Uterus (tissue), 4 donors: ENCODE data around the gene KCNE2. TPM values are rescaled to one million over a fixed set of nuclear protein-coding genes. Genes with fewer than 3 reads are reported as not detected.

ENCODE experiments used
- DNase-seq, 2 donors: peaks; one replicate each; pipeline ENCODE4 v3.0.0-alpha.2; 2019 to 2020
- H3K27ac ChIP-seq, 2 donors: fragments of 200-600 bp; sonication (generic); 1 replicate in 1 of 2; 2 replicates in 1 of 2; pipeline ENCODE4 v1.5.1; 2016 to 2018
- H3K27me3 ChIP-seq, 2 donors: fragments of 200-600 bp; sonication (generic); one replicate each; pipeline ENCODE4 v1.5.1; 2018 to 2019; ENCODE audit warnings: control low read depth in 1 of 2
- H3K36me3 ChIP-seq, 2 donors: fragments of 200-600 bp; sonication (generic); one replicate each; pipeline ENCODE4 v1.5.1; 2019; ENCODE audit warnings: control low read depth in 1 of 2
- H3K4me1 ChIP-seq, 2 donors: fragments of 200-600 bp; sonication (generic); one replicate each; pipeline ENCODE4 v1.5.1; 2018 to 2019; ENCODE audit warnings: control low read depth in 1 of 2
- H3K4me3 ChIP-seq, 2 donors: fragments of 200-600 bp; sonication (generic); 1 replicate in 1 of 2; 2 replicates in 1 of 2; pipeline ENCODE4 v1.5.1; 2018 to 2019; ENCODE audit warnings: mild to moderate bottlenecking in 1 of 2
- H3K9me3 ChIP-seq, 2 donors: fragments of 200-600 bp; sonication (generic); one replicate each; pipeline ENCODE4 v1.5.1; 2019; ENCODE audit warnings: control low read depth in 1 of 2
- POLR2A ChIP-seq, 2 donors: fragments of 450-650 bp; IDR thresholded peaks; one replicate each; pipeline ENCODE4 v1.6.1; 2016; ENCODE audit warnings: antibody characterized with exemption in 2 of 2, mild to moderate bottlenecking in 1 of 2, moderate library complexity in 1 of 2
- intact Hi-C: fragments of 100-400 bp; cut with DNase I; formaldehyde crosslinking; loops from one replicate; pipeline ENCODE4 v1.15.1; 2023; ENCODE audit warnings: low total_unique reads
- total RNA-seq, 4 donors: library from RNA; depleted of rRNA in 3 of 4; stranded (reverse); fragments of >200 nt in 3 of 4; gene quantifications; one replicate each; pipeline versions ENCODE4 v1.1.0 to v1.2.4, GENCODE V29; 2014 to 2023
- TF ChIP-seq, protein P1 (sequence below), 4 experiments: fragments of 200-600 bp in 2 of 4; fragments of 450-650 bp in 2 of 4; sonication (generic) in 2 of 4; IDR thresholded peaks; one replicate each; pipeline ENCODE4 v1.5.1; 2016 to 2019; ENCODE audit warnings: antibody characterized with exemption in 4 of 4, mild to moderate bottlenecking in 2 of 4, moderate library complexity in 1 of 4
- donor health status: DM: yes; HTN: yes; CAD: no.

Gene KCNE2
- total RNA-seq, 4 donors from 2014 or later, result 0.85 TPM; not detected in 3

DNA sequence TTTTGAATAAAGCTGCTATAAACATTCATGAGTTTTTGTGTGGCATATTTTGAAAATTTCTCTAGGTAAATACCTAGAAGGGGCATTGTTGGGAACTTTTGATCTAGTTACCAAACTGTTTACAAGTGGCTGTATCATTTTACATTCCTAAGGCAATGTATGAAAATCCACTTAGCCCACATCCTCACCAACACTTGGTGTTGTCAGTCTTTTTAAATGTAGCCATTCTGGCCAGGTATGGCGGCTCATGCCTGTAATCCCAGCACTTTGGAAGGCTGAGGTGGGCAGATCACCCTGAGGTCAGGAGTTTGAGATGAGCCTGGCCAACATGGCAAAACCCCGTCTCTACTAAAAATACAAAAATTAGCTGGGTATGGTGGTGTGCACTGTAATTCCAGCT is 5.9 kb upstream of the KCNE2 start:
- TF ChIP-seq, protein P1, sequence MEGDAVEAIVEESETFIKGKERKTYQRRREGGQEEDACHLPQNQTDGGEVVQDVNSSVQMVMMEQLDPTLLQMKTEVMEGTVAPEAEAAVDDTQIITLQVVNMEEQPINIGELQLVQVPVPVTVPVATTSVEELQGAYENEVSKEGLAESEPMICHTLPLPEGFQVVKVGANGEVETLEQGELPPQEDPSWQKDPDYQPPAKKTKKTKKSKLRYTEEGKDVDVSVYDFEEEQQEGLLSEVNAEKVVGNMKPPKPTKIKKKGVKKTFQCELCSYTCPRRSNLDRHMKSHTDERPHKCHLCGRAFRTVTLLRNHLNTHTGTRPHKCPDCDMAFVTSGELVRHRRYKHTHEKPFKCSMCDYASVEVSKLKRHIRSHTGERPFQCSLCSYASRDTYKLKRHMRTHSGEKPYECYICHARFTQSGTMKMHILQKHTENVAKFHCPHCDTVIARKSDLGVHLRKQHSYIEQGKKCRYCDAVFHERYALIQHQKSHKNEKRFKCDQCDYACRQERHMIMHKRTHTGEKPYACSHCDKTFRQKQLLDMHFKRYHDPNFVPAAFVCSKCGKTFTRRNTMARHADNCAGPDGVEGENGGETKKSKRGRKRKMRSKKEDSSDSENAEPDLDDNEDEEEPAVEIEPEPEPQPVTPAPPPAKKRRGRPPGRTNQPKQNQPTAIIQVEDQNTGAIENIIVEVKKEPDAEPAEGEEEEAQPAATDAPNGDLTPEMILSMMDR (IDR thresholded peaks at IDR 0.05), result no peak
- no peak for TF ChIP-seq POLR2A (IDR thresholded peaks at IDR 0.05)
- DNase-seq, result no peak
- Histone ChIP-seq H3K4me1 (no peaks in the 10 kb centered on the region), H3K4me3 (no peak overlapping the region), H3K27me3 (no peaks in the 10 kb centered on the region), H3K9me3 (no peaks in the 10 kb centered on the region), H3K36me3 (no peaks in the 10 kb centered on the region), H3K27ac (no peak overlapping the region)
- intact Hi-C loops, result no loop called here

DNA sequence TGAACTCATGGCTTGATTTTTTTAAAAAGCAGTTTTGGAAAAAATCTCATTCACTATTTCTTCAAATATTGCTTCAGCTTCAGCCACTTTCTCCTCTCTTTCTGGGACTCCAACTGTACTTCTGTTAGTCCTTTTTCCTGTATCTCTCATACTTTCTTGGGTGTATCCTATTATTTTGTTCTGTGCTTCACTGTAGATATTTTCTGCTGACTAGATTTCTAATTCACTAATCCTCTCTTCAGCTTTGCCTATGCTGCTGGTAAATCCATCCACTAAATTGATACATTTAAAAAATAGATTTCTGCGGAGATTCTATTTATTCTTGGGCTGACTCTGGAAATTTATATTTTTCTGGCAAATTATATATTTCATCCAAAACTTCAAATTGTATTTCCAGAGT is 4.9 kb upstream of the KCNE2 start:
- TF ChIP-seq, protein P1 (IDR thresholded peaks at IDR 0.05), result no peak
- TF ChIP-seq POLR2A (IDR thresholded peaks at IDR 0.05), result no peak
- DNase-seq, result no peak
- intact Hi-C loops, result no loop called here
- H3K4me3 ChIP-seq, result no peak overlapping the region
- no peaks in the 10 kb centered on the region for H3K27me3 ChIP-seq
- no peaks in the 10 kb centered on the region for H3K9me3 ChIP-seq
- no peak overlapping the region for H3K27ac ChIP-seq
- no peaks in the 10 kb centered on the region for H3K36me3 ChIP-seq
- H3K4me1 ChIP-seq, result no peaks in the 10 kb centered on the region

DNA sequence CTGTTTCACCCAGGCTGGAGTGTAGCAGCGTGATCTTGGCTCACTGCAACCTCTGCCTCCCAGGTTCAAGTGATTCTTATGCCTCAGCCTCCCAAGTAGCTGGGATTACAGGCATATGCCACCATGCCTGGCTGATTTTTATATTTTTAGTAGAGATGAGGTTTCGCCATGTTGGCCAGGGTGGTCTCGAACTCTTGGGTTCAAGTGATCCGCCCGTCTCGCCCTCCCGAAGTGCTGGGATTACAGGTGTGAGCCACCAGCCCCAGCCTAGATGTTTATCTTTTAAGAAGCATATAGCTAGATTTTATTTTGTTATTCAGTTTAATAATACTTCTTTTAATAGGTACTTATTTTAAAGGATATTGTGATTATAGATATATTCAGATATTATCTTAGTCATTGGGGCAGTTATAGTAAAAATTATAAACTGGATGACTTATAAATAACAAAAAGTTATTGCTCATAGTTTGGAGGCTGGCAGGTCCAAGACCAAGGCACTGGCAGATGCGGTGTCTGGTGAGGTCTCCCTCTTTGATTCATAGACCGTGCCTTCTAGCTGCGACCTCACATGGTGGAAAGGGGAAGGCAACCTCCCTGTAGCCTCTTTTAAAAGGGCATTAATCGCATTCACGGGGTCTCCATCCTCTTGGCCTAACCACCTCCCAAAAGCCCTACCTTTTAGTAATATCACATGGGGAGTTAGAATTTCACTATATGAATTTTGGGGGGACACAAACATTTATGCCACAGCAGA is 3.1 kb upstream of the KCNE2 start:
- Histone ChIP-seq H3K9me3 (no peaks in the 10 kb centered on the region), H3K36me3 (no peaks in the 10 kb centered on the region), H3K27me3 (no peaks in the 10 kb centered on the region), H3K4me3 (no peak overlapping the region), H3K27ac (no peak overlapping the region), H3K4me1 (no peaks in the 10 kb centered on the region)
- intact Hi-C loops, result no loop called here
- DNase-seq, result no peak
- TF ChIP-seq POLR2A (IDR thresholded peaks at IDR 0.05), result no peak
- TF ChIP-seq, protein P1 (IDR thresholded peaks at IDR 0.05), result no peak

DNA sequence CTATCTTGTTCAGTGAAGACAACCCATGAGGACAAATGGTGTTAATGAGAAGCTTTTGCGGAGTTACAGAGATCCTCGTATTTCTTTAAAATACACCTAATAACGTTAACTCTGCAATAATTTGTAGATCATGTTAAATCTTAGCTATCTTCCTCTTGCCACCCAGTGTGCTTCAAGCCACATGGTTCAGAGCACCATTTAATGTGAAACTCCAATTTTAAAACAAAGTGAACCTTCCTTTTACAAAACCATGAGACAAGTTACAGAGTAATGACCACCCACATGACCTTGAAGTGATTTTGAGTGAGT is 1.7 kb upstream of the KCNE2 start:
- TF ChIP-seq, protein P1 (IDR thresholded peaks at IDR 0.05), result no peak
- TF ChIP-seq POLR2A (IDR thresholded peaks at IDR 0.05), result no peak
- H3K36me3 ChIP-seq, result no peaks in the 10 kb centered on the region
- no peak for DNase-seq
- H3K27ac ChIP-seq, result no peak overlapping the region
- intact Hi-C loops, result no loop called here
- H3K4me3 ChIP-seq, result no peak overlapping the region
- H3K27me3 ChIP-seq, result no peaks in the 10 kb centered on the region
- no peaks in the 10 kb centered on the region for H3K4me1 ChIP-seq
- no peaks in the 10 kb centered on the region for H3K9me3 ChIP-seq

GRCh38 chr21:34362670-34363069 is 1.1 kb upstream of the KCNE2 start:
- H3K9me3 ChIP-seq, result no peaks in the 10 kb centered on the region
- no peak overlapping the region for H3K27ac ChIP-seq
- H3K36me3 ChIP-seq, result no peaks in the 10 kb centered on the region
- TF ChIP-seq, protein P1 (IDR thresholded peaks at IDR 0.05), result no peak
- TF ChIP-seq POLR2A (IDR thresholded peaks at IDR 0.05), result no peak
- DNase-seq, result no peak
- intact Hi-C loops, result no loop called here
- H3K27me3 ChIP-seq, result no peaks in the 10 kb centered on the region
- no peaks in the 10 kb centered on the region for H3K4me1 ChIP-seq
- H3K4me3 ChIP-seq, result no peak overlapping the region
